Measurements from ENCODE around the gene PBRM1. TPM values are rescaled to one million over a fixed set of nuclear protein-coding genes. Genes with fewer than 3 reads are reported as not detected.

Gene PBRM1
- total RNA-seq, 1 donor from 2014 or later = 66.3 TPM

GRCh38 chr3:52714335-52715302 lies 28.9 kb upstream of the PBRM1 start:
- no peak for DNase-seq (ENCODE audit: low spot score)
- H3K27me3 Mint-ChIP-seq (ENCODE audit: low read depth) = no peaks in the 10 kb centered on the region
- no peak overlapping the region for H3K4me3 Mint-ChIP-seq (ENCODE audit: low read depth)
- H3K9me3 Mint-ChIP-seq = peaks cover 3% of the 10 kb centered on the region
- peaks cover 23% of the 10 kb centered on the region for H3K36me3 Mint-ChIP-seq (ENCODE audit: low read depth)
- peaks cover under 1% of the 10 kb centered on the region for H3K4me1 Mint-ChIP-seq (ENCODE audit: low read depth)
- no peak overlapping the region for H3K27ac Mint-ChIP-seq
- intact Hi-C loops (cut with micrococcal nuclease) = no loop called here

- Mint-ChIP-seq H3K9me3 (no peaks in the 10 kb centered on the region), H3K4me3 (ENCODE audit: low read depth) (no peak overlapping the region), H3K27ac (no peak overlapping the region), H3K36me3 (ENCODE audit: low read depth) (peaks cover 26% of the 10 kb centered on the region), H3K4me1 (ENCODE audit: low read depth) (peaks cover 7% of the 10 kb centered on the region), H3K27me3 (ENCODE audit: low read depth) (no peaks in the 10 kb centered on the region)
- intact Hi-C loops (cut with micrococcal nuclease) = no loop called here
- no peak for DNase-seq (ENCODE audit: low spot score)
These were observed 26.8 kb upstream of the PBRM1 start for GRCh38 chr3:52712291-52713212.

DNA sequence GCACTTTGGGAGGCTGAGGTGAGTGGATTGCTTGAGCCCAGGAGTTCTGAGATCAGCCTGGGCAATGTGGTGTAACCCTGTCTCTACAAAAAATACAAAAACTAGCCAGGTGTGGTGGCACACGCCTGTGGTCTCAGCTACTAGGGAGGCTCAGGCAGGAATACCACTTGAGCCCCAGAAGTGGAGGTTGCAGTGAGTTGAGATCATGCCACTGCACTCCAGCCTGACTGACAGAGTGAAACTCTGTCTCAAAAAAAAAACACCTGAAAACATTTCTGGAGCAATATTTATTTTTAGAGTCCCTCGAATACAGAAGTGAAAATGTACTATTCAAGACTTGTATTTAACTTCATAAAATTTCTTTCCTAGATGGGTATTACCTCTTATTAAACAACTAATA lies 24.8 kb upstream of the PBRM1 start:
- no peak overlapping the region for H3K27ac Mint-ChIP-seq
- peaks cover 33% of the 10 kb centered on the region for H3K36me3 Mint-ChIP-seq (ENCODE audit: low read depth)
- H3K27me3 Mint-ChIP-seq (ENCODE audit: low read depth) = no peaks in the 10 kb centered on the region
- no peak overlapping the region for H3K4me3 Mint-ChIP-seq (ENCODE audit: low read depth)
- intact Hi-C loops (cut with micrococcal nuclease) = no loop called here
- peaks cover 10% of the 10 kb centered on the region for H3K4me1 Mint-ChIP-seq (ENCODE audit: low read depth)
- no peaks in the 10 kb centered on the region for H3K9me3 Mint-ChIP-seq
- DNase-seq (ENCODE audit: low spot score) = no peak

DNA sequence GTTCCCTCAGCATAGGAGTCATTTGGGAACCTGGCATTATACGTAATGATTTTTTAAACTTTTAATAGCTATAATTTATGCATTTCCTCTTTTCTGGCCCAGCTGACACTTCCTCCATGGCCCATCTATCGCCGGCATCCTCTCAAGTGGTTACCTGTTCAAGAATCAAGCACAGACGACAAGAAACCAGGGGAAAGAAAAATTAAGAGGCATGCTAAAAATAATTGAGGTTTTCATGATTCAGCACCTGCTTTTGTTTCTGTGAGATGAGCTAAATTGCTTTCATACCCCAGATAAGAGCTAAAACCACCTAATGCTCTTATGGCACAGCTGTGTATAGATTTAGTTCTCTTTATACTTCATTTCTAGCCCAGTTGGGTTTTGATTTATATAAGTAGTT lies 21.9 kb upstream of the PBRM1 start:
- intact Hi-C loops (cut with micrococcal nuclease) = no loop called here
- DNase-seq (ENCODE audit: low spot score) = no peak
- peak overlapping the region; percentile 74 for H3K27ac Mint-ChIP-seq
- H3K4me3 Mint-ChIP-seq (ENCODE audit: low read depth) = peak overlapping the region; percentile 96
- no peaks in the 10 kb centered on the region for H3K27me3 Mint-ChIP-seq (ENCODE audit: low read depth)
- H3K9me3 Mint-ChIP-seq = no peaks in the 10 kb centered on the region
- H3K36me3 Mint-ChIP-seq (ENCODE audit: low read depth) = peaks cover 29% of the 10 kb centered on the region
- H3K4me1 Mint-ChIP-seq (ENCODE audit: low read depth) = peaks cover 24% of the 10 kb centered on the region

- intact Hi-C loops (cut with micrococcal nuclease) = loop anchor here (1.0 to 2.0 kb wide), 2 partner anchors 20 to 169 kb away; partner anchors contain the start of genes GNL3 and UQCC5
- peak; percentile 84 for DNase-seq (ENCODE audit: low spot score)
- peak within 1 kb of the TSS; percentile 96 for H3K4me3 Mint-ChIP-seq (ENCODE audit: low read depth)
- H3K27me3 Mint-ChIP-seq (ENCODE audit: low read depth) = no peaks in the 10 kb centered on the region
- H3K9me3 Mint-ChIP-seq = no peaks in the 10 kb centered on the region
- H3K36me3 Mint-ChIP-seq (ENCODE audit: low read depth) = peaks cover 21% of the 10 kb centered on the region
- peaks cover 24% of the 10 kb centered on the region for H3K4me1 Mint-ChIP-seq (ENCODE audit: low read depth)
- H3K27ac Mint-ChIP-seq = peak within 1 kb of the TSS; percentile 89
These were observed 20.3 kb upstream of the PBRM1 start, which contains the start of the genes GLT8D1 and SPCS1 for GRCh38 chr3:52705688-52706686. TSS of gene GLT8D1 (minus strand) at chr3:52705791. CDS start at chr3:52700460, 5,331 bp downstream. TSS of gene SPCS1 (plus strand) at chr3:52706106. CDS start at chr3:52706247, 141 bp downstream.

DNA sequence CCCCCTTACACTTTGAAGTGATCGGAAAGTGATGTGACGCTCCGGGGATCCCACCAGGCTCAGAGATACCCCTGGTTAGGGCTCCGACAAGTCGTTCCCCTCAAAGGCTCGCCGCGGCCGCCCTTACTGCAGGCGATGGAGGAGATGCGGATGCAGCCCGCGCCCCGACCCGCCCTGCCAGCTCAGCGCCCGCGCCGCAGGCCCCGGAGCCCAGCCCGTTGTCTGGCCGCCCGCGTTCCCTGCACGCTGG lies 19.6 kb upstream of the PBRM1 start:
- Mint-ChIP-seq H3K4me3 (ENCODE audit: low read depth) (peak overlapping the region; percentile 96), H3K36me3 (ENCODE audit: low read depth) (peaks cover 21% of the 10 kb centered on the region), H3K27me3 (ENCODE audit: low read depth) (no peaks in the 10 kb centered on the region), H3K4me1 (ENCODE audit: low read depth) (peaks cover 24% of the 10 kb centered on the region), H3K9me3 (no peaks in the 10 kb centered on the region), H3K27ac (peak overlapping the region; percentile 86)
- no peak for DNase-seq (ENCODE audit: low spot score)
- intact Hi-C loops (cut with micrococcal nuclease) = loop anchor here (2.0 kb wide), 1 partner anchor 169 kb away; the partner anchor contains the start of gene UQCC5

GRCh38 chr3:52704611-52705437 lies 19.1 kb upstream of the PBRM1 start:
- Mint-ChIP-seq H3K36me3 (ENCODE audit: low read depth) (peaks cover 24% of the 10 kb centered on the region), H3K4me1 (ENCODE audit: low read depth) (peaks cover 27% of the 10 kb centered on the region), H3K27me3 (ENCODE audit: low read depth) (no peaks in the 10 kb centered on the region), H3K4me3 (ENCODE audit: low read depth) (peak overlapping the region; percentile 96), H3K9me3 (no peaks in the 10 kb centered on the region), H3K27ac (peak overlapping the region; percentile 86)
- intact Hi-C loops (cut with micrococcal nuclease) = loop anchor here (2.0 kb wide), 1 partner anchor 168 kb away; the partner anchor contains the start of gene UQCC5
- DNase-seq (ENCODE audit: low spot score) = no peak

DNA sequence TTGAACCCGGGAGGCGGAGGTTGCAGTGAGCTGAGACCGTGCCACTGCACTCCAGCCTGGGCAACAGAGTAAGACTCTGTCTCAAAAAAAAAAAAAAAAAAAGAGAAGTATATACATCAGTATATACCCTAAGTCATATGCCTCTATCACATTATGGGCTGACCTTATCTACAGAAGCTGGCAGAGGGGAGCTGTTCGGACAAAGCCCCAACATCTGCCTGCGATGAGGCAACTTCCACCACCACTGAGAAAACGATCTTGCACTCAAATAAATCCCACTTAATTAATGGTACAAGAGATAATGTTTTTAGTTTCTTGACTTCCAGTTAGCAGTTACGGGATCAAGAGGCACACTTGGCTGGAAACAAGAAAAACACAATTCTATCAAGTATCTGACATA lies 17.6 kb upstream of the PBRM1 start:
- no peaks in the 10 kb centered on the region for H3K27me3 Mint-ChIP-seq (ENCODE audit: low read depth)
- H3K9me3 Mint-ChIP-seq = no peaks in the 10 kb centered on the region
- H3K27ac Mint-ChIP-seq = no peak overlapping the region
- intact Hi-C loops (cut with micrococcal nuclease) = no loop called here
- DNase-seq (ENCODE audit: low spot score) = no peak
- peaks cover 24% of the 10 kb centered on the region for H3K4me1 Mint-ChIP-seq (ENCODE audit: low read depth)
- H3K36me3 Mint-ChIP-seq (ENCODE audit: low read depth) = peaks cover 24% of the 10 kb centered on the region
- H3K4me3 Mint-ChIP-seq (ENCODE audit: low read depth) = no peak overlapping the region

GRCh38 chr3:52697632-52697965 lies 11.9 kb upstream of the PBRM1 start:
- Mint-ChIP-seq H3K27ac (peak overlapping the region; percentile 38), H3K4me1 (ENCODE audit: low read depth) (peaks cover 20% of the 10 kb centered on the region), H3K27me3 (ENCODE audit: low read depth) (no peaks in the 10 kb centered on the region), H3K4me3 (ENCODE audit: low read depth) (no peak overlapping the region), H3K9me3 (no peaks in the 10 kb centered on the region), H3K36me3 (ENCODE audit: low read depth) (peaks cover 61% of the 10 kb centered on the region)
- DNase-seq (ENCODE audit: low spot score) = no peak
- intact Hi-C loops (cut with micrococcal nuclease) = no loop called here

- Mint-ChIP-seq H3K27ac (peak overlapping the region; percentile 38), H3K4me1 (ENCODE audit: low read depth) (peaks cover 20% of the 10 kb centered on the region), H3K4me3 (ENCODE audit: low read depth) (no peak overlapping the region), H3K9me3 (no peaks in the 10 kb centered on the region), H3K36me3 (ENCODE audit: low read depth) (peaks cover 63% of the 10 kb centered on the region), H3K27me3 (ENCODE audit: low read depth) (no peaks in the 10 kb centered on the region)
- DNase-seq (ENCODE audit: low spot score) = no peak
- intact Hi-C loops (cut with micrococcal nuclease) = no loop called here
These were observed 11.3 kb upstream of the PBRM1 start for GRCh38 chr3:52696830-52697631.
